LNCaP clone FGC (cell line): ENCODE results near the gene SCD5.
"Not testable (repeated sequence)": the region's sequence is repeated elsewhere in the genome, so short reads cannot be mapped to it uniquely, and the experiment has no call there.

Experiments
- DNase-seq: peaks from one replicate; pipeline ENCODE4 v3.0.0-alpha.2; 2011; ENCODE audit warnings: low read depth
- H3K4me3 ChIP-seq: 2 replicates; pipeline ENCODE4 v1.5.1; 2011; ENCODE audit warnings: mild to moderate bottlenecking, low read depth, low read length, control low read depth
- TF ChIP-seq, protein P1 (sequence below): IDR thresholded peaks from 2 replicates; pipeline ENCODE4 v1.5.1; 2012; ENCODE audit warnings: mild to moderate bottlenecking; ENCODE audit not compliant: control insufficient read depth, insufficient read depth; ENCODE audit errors: extremely low read depth

SCD5 gene

DNA sequence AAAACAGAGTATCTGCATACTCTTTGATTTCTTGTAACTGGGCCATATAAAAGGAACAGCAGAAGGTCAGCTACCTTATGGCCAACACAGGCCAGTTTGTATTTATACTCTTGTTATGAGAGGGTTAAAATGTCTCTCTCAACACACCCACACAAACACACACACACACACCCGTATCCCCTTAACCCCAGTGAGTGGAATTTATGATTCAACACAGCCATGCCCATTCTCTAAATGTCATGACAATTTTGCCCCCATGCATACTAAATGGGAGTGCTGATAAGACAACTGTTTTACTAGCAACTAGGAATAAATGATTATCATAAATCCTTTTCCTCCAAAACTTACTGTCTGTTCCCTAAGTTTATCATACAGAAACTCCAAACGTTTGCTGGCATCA is 22.1 kb upstream of the SCD5 start:
- TF ChIP-seq, protein P1, sequence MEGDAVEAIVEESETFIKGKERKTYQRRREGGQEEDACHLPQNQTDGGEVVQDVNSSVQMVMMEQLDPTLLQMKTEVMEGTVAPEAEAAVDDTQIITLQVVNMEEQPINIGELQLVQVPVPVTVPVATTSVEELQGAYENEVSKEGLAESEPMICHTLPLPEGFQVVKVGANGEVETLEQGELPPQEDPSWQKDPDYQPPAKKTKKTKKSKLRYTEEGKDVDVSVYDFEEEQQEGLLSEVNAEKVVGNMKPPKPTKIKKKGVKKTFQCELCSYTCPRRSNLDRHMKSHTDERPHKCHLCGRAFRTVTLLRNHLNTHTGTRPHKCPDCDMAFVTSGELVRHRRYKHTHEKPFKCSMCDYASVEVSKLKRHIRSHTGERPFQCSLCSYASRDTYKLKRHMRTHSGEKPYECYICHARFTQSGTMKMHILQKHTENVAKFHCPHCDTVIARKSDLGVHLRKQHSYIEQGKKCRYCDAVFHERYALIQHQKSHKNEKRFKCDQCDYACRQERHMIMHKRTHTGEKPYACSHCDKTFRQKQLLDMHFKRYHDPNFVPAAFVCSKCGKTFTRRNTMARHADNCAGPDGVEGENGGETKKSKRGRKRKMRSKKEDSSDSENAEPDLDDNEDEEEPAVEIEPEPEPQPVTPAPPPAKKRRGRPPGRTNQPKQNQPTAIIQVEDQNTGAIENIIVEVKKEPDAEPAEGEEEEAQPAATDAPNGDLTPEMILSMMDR: no peak
- no peak for DNase-seq
- H3K4me3 ChIP-seq: no peak overlapping the region

DNA sequence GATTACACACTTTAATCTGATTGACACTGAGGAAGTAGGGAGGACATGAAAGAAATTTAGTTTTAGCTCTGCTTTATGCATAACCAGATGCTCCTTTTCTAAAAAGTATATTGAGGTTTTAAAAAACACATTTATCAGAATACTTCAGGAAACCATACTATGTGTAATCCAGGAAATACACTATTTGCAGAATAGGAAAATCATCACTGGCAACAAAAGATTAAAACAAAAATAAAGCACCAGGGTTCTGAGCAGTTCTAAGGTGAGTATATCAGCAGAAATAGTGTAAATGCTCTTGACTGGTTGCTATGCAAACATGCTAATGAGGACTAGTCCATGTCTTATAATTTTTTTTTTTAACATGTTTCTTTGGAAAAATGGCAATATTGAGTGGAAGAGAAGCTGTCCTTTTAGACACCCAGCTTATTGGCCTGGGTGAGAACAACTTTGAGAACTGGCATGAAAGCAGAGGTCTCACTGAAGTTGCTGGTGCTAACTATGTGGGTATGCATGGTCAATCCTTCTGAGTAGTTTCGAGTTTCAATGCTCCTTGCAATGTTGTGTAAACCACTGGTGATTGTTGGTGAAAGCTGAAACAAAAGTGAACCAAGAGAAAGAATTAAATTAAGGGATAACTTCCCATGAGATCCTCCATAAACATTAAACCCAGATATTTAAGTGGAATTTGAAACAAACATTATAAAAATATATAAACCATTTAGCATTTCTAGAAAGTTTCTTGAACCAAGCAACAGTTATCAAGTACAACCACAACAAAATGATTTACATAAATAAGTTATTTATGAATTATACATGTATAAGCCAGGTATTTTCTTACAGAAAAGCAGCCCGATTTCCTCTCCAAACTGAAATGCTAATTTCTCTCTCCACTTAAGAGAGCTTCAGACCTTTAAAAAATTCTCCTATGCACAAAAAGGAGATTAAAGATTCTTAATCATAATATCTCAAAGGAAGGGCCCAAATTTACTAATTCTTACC is 20.4 kb upstream of the SCD5 start:
- H3K4me3 ChIP-seq: no peak overlapping the region
- no peak for DNase-seq
- TF ChIP-seq, protein P1: no peak

DNA sequence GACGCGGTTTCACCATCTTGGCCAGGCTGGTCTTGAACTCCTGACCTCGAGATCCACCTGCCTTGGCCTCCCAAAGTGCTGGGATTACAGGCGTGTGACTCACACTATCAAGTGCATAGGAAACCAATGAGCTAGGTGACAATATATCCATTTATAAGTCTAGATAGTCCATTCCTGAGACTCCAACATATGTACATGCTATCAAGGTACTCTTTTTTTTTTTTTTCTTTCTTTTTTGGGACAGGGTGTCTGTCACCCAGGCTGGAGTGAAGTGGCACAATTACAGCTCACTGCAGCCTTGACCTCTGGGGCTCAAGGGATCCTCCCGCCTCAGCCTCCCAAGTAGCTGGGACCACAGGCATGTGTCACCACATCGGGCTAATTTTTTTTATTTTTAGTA is 18.3 kb upstream of the SCD5 start:
- H3K4me3 ChIP-seq, DNase-seq: not testable (repeated sequence)

DNA sequence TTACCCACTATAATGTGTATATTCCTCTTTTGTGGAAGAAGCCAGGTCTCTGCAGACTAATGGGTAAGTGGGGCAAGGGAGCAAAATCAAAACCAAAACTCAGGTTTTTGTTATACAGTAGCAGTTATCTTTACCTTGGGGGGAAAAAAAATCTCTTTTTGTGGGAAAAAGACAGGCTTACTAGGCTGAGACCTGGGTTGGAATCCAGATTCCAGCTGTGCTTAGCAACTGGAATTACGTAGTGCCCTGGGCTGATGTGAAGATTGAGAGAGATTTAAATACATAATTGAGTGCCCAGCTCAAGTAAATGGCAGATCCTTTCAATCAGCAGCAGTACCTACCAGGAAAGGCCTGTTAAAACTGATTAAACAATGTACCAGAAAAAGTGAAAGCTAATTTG is 15.4 kb upstream of the SCD5 start:
- H3K4me3 ChIP-seq: no peak overlapping the region
- TF ChIP-seq, protein P1: no peak
- no peak for DNase-seq

DNA sequence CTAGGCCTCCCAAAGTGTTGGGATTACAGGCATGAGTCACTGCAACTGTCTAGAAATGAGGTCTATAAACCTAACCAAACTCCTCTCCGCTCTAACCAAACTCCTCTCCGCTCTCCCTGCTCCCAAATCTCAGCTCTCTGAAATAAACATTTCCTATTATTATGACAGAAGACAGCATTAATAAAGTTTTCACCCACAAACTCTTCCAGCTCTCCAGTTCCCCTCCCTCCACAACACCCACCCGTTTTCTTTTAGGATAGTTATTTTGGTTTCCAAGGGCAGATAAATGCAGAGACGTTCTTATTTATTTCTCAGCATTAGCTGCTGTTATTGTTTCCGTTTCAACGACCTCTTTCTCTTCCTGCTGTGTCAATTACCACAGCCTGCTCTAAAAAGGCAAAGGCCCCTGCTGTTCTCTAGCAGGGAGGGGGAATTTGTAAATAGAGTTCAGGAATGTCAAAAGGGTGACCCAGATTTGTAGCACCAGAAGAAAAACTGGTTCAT is 13.3 kb upstream of the SCD5 start:
- TF ChIP-seq, protein P1: no peak
- no peak overlapping the region for H3K4me3 ChIP-seq
- DNase-seq: no peak

DNA sequence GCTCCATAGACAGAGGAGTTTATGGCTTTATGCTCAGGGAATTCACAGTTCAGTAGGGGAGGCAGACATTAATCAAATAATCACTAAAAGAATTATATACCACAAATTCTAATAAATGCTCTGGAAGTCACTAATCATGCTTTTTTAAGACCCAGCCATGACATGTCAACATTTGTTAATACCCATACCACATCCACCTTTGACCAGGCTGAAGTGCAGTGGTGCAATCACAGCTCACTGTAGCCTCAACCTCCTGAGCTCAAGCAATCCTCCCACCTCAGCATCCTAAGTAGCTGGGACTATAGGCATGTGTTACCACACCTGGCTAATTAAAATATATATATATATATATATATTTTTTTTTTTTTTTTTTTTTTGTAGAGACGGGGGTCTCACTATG is 12.8 kb upstream of the SCD5 start:
- H3K4me3 ChIP-seq: no peak overlapping the region
- no peak for DNase-seq
- TF ChIP-seq, protein P1: no peak

DNA sequence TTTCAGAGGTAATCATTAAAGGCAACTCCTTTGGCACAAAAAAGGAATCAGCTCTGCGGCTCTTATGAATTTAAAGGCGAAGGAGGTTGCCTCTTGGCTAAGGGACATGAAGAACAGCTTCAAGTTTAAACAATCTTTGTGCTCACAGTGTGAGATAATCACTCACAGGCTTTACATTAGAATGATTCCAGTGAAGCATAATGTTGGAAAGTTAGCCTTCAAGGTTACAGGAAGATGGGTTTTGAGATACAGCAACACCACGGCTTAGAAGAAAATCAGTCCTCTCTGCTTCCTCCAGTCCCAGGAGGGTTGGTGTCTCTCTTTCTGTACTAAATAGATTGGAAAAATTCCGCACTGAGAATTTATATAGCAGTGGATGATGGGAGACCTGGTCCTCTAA is 11.6 kb upstream of the SCD5 start:
- H3K4me3 ChIP-seq: no peak overlapping the region
- TF ChIP-seq, protein P1: no peak

More for the DNA sequence above, 11.6 kb upstream of the SCD5 start:
- no peak for DNase-seq
